ENCODE results near the gene APCDD1.

DNA sequence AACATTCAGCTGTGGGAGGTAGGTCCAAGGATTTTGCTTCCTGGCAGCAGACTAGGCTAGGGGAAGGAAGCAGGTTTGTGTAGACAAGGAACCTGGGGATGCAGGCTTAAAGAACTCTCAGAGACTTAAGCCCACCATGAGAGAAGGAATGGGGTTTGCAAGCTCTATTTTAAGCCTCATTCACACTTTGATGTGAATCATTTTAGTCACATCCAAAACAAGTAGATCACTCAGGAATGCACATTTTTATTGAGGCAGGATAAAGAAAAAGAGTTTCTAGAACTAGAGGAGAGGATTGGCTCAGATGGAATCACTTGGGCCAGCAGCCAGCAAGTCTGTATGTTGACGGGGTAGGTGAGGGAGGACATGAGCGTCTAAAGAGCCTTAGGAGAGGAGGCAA, 68.1 kb downstream of the APCDD1 start:
- TF ChIP-seq YY1 (IDR thresholded peaks at IDR 0.05; ENCODE audit: low read depth) (no peak), CREB1 (IDR thresholded peaks at IDR 0.05; ENCODE audit: low read depth) (no peak), TCF12 (IDR thresholded peaks at IDR 0.05; ENCODE audit: low read depth) (no peak), CEBPB (IDR thresholded peaks at IDR 0.05) (no peak), TEAD4 (IDR thresholded peaks at IDR 0.05) (no peak), TAF1 (IDR thresholded peaks at IDR 0.05; ENCODE audit: low read depth) (no peak), EP300 (IDR thresholded peaks at IDR 0.05; ENCODE audit: borderline replicate concordance) (no peak)
- TF ChIP-seq, protein P1, sequence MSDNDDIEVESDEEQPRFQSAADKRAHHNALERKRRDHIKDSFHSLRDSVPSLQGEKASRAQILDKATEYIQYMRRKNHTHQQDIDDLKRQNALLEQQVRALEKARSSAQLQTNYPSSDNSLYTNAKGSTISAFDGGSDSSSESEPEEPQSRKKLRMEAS (IDR thresholded peaks at IDR 0.05) = no peak
- TF ChIP-seq, protein P2, sequence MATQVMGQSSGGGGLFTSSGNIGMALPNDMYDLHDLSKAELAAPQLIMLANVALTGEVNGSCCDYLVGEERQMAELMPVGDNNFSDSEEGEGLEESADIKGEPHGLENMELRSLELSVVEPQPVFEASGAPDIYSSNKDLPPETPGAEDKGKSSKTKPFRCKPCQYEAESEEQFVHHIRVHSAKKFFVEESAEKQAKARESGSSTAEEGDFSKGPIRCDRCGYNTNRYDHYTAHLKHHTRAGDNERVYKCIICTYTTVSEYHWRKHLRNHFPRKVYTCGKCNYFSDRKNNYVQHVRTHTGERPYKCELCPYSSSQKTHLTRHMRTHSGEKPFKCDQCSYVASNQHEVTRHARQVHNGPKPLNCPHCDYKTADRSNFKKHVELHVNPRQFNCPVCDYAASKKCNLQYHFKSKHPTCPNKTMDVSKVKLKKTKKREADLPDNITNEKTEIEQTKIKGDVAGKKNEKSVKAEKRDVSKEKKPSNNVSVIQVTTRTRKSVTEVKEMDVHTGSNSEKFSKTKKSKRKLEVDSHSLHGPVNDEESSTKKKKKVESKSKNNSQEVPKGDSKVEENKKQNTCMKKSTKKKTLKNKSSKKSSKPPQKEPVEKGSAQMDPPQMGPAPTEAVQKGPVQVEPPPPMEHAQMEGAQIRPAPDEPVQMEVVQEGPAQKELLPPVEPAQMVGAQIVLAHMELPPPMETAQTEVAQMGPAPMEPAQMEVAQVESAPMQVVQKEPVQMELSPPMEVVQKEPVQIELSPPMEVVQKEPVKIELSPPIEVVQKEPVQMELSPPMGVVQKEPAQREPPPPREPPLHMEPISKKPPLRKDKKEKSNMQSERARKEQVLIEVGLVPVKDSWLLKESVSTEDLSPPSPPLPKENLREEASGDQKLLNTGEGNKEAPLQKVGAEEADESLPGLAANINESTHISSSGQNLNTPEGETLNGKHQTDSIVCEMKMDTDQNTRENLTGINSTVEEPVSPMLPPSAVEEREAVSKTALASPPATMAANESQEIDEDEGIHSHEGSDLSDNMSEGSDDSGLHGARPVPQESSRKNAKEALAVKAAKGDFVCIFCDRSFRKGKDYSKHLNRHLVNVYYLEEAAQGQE (IDR thresholded peaks at IDR 0.05; ENCODE audit: low read depth) = no peak

Data from Ishikawa (cell line).